Neural cell (in vitro differentiated cells): ENCODE results near the gene ASCL5. TPM values are rescaled to one million over a fixed set of nuclear protein-coding genes. Genes with fewer than 3 reads are reported as not detected.

ENCODE experiments used
- H2AFZ ChIP-seq: fragments of 200-600, 300-800 bp; sonication (generic), shearing (Covaris generic); 2 replicates; pipeline ENCODE4 v1.6.0; 2014; ENCODE audit warnings: low read depth, mild to moderate bottlenecking, antibody characterized with exemption, low read length, moderate library complexity
- H3F3A ChIP-seq: fragments of 200-600 bp; shearing (Covaris generic); 2 replicates; pipeline ENCODE4 v1.6.1; 2016; ENCODE audit warnings: mild to moderate bottlenecking, moderate library complexity, mixed read lengths, antibody characterized with exemption, low read length; ENCODE audit not compliant: insufficient read depth, poor library complexity, severe bottlenecking
- H3K27ac ChIP-seq: fragments of 200-600, 300-800 bp; sonication (generic), shearing (Covaris generic); 2 replicates; pipeline ENCODE4 v1.5.1; 2014; ENCODE audit warnings: mild to moderate bottlenecking, low read length, moderate library complexity
- H3K27me3 ChIP-seq: fragments of 300-800, 200-600 bp; sonication (generic), shearing (Covaris generic); 2 replicates; pipeline ENCODE4 v1.6.0; 2014; ENCODE audit warnings: mild to moderate bottlenecking, low read depth, low read length, moderate library complexity; ENCODE audit not compliant: insufficient read depth
- H3K36me3 ChIP-seq: fragments of 300-800, 200-600 bp; sonication (generic), shearing (Covaris generic); 2 replicates; pipeline ENCODE4 v1.5.1; 2014; ENCODE audit warnings: mild to moderate bottlenecking, antibody characterized with exemption, low read length, moderate library complexity; ENCODE audit not compliant: insufficient read depth
- H3K4me2 ChIP-seq: fragments of 300-800, 200-600 bp; sonication (generic), shearing (Covaris generic); 2 replicates; pipeline ENCODE4 v1.6.0; 2014; ENCODE audit warnings: mild to moderate bottlenecking, low read length
- H3K4me3 ChIP-seq: fragments of 300-800, 200-600 bp; sonication (generic), shearing (Covaris generic); 2 replicates; pipeline ENCODE4 v1.5.1; 2014; ENCODE audit warnings: mild to moderate bottlenecking, low read length, moderate library complexity
- H3K79me2 ChIP-seq: fragments of 200-600 bp; shearing (Covaris generic); replicated peaks from 2 replicates; pipeline ENCODE4 v1.6.0; 2014; ENCODE audit warnings: mild to moderate bottlenecking, low read length, moderate library complexity; ENCODE audit not compliant: insufficient read depth
- H3K9ac ChIP-seq: fragments of 300-800, 200-600 bp; sonication (generic), shearing (Covaris generic); 2 replicates; pipeline ENCODE4 v1.6.1; 2016; ENCODE audit warnings: mild to moderate bottlenecking, low read length, mixed read lengths
- H3K9me2 ChIP-seq: fragments of 200-600 bp; shearing (Covaris generic); 2 replicates; pipeline ENCODE4 v1.6.1; 2016; ENCODE audit warnings: mild to moderate bottlenecking, low read length, mixed read lengths; ENCODE audit not compliant: insufficient read depth
- H3K9me3 ChIP-seq: fragments of 200-600, 300-800 bp; sonication (generic), shearing (Covaris generic); 2 replicates; pipeline ENCODE4 v1.6.1; 2016; ENCODE audit warnings: mild to moderate bottlenecking, mixed run types, low read length, moderate library complexity, mixed read lengths
- H4K20me1 ChIP-seq: fragments of 200-600 bp; shearing (Covaris generic); 2 replicates; pipeline ENCODE4 v1.6.1; 2016; ENCODE audit warnings: mild to moderate bottlenecking, mixed run types; ENCODE audit not compliant: insufficient read depth
- EP300 ChIP-seq: fragments of 450-650 bp; conservative IDR thresholded peaks from 2 replicates; pipeline ENCODE4 v1.6.1; 2014; ENCODE audit warnings: antibody characterized with exemption, mild to moderate bottlenecking, moderate library complexity; ENCODE audit not compliant: poor library complexity, severe bottlenecking
- EZH2 ChIP-seq: fragments of 200-600, 300-800 bp; shearing (Covaris generic), sonication (generic); IDR thresholded peaks from 2 replicates; pipeline ENCODE4 v1.6.1; 2014; ENCODE audit warnings: antibody characterized with exemption, low read length, borderline replicate concordance, mild to moderate bottlenecking; ENCODE audit not compliant: insufficient read depth, poor library complexity, severe bottlenecking
- MXI1 ChIP-seq: fragments of 450-650 bp; conservative IDR thresholded peaks from 2 replicates; pipeline ENCODE4 v1.6.1; 2014; ENCODE audit warnings: antibody characterized with exemption, mild to moderate bottlenecking; ENCODE audit not compliant: poor library complexity, severe bottlenecking
- POLR2AphosphoS5 ChIP-seq: IDR thresholded peaks from 2 replicates; pipeline ENCODE4 v1.6.1; 2012
- RAD21 ChIP-seq: fragments of 450-650 bp; conservative IDR thresholded peaks from 2 replicates; pipeline ENCODE4 v1.6.1; 2014; ENCODE audit warnings: antibody characterized with exemption, mild to moderate bottlenecking, moderate library complexity
- SMC3 ChIP-seq: fragments of 450-650 bp; conservative IDR thresholded peaks from 2 replicates; pipeline ENCODE4 v1.6.1; 2014; ENCODE audit warnings: antibody characterized with exemption, mild to moderate bottlenecking, moderate library complexity; ENCODE audit not compliant: poor library complexity
- TAF1 ChIP-seq: IDR thresholded peaks from 2 replicates; pipeline ENCODE4 v1.6.1; 2012; ENCODE audit warnings: low read depth
- polyA plus RNA-seq: library from polyadenylated mRNA; depleted of rRNA; stranded (reverse); fragments of >200 nt; gene quantifications from 2 replicates; pipeline ENCODE4 v1.2.3, GENCODE V29; 2014
- TF ChIP-seq, protein P1 (sequence below): IDR thresholded peaks from 2 replicates; pipeline ENCODE4 v1.6.1; 2012; ENCODE audit warnings: borderline replicate concordance
- TF ChIP-seq, protein P2 (sequence below): fragments of 450-650 bp; IDR thresholded peaks from 2 replicates; pipeline ENCODE4 v1.5.1; 2014; ENCODE audit warnings: antibody characterized with exemption, mild to moderate bottlenecking, moderate library complexity; ENCODE audit not compliant: poor library complexity, severe bottlenecking

The ASCL5 gene
- polyA plus RNA-seq, 1 donor from 2014 or later = not detected

DNA sequence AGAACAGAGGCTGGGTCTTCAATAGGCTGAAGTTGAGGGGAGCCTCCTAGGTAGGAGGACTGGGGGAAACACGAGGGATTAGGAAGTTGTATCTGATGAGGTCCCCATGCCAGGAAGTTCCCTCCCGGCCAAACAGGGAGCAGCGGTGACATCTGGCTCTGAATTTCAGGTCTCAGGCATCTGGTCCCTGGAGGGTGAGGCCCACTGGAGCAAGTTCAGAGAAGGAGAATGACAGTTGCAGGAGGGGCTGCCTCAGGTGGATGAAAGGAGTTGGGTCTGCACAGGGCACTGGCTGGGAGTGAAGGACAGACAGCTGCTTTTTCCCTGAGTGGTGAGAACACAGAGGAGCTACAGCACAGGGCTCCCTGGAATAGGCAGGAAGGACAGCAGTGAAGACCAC is 18.1 kb upstream of the ASCL5 start:
- Histone ChIP-seq H3K9me3 (no peaks in the 10 kb centered on the region), H3F3A (no peaks in the 10 kb centered on the region), H3K9me2 (no peaks in the 10 kb centered on the region), H4K20me1 (no peaks in the 10 kb centered on the region), H2AFZ (no peak overlapping the region), H3K79me2 (no peaks in the 10 kb centered on the region), H3K27me3 (no peaks in the 10 kb centered on the region), H3K4me2 (no peak overlapping the region), H3K36me3 (peaks cover 6% of the 10 kb centered on the region), H3K27ac (no peak overlapping the region), H3K4me3 (no peak overlapping the region), H3K9ac (no peak overlapping the region)
- TF ChIP-seq POLR2AphosphoS5 (no peak), TAF1 (no peak), SMC3 (no peak), MXI1 (no peak), EZH2 (no peak), RAD21 (no peak)
- TF ChIP-seq, protein P1, sequence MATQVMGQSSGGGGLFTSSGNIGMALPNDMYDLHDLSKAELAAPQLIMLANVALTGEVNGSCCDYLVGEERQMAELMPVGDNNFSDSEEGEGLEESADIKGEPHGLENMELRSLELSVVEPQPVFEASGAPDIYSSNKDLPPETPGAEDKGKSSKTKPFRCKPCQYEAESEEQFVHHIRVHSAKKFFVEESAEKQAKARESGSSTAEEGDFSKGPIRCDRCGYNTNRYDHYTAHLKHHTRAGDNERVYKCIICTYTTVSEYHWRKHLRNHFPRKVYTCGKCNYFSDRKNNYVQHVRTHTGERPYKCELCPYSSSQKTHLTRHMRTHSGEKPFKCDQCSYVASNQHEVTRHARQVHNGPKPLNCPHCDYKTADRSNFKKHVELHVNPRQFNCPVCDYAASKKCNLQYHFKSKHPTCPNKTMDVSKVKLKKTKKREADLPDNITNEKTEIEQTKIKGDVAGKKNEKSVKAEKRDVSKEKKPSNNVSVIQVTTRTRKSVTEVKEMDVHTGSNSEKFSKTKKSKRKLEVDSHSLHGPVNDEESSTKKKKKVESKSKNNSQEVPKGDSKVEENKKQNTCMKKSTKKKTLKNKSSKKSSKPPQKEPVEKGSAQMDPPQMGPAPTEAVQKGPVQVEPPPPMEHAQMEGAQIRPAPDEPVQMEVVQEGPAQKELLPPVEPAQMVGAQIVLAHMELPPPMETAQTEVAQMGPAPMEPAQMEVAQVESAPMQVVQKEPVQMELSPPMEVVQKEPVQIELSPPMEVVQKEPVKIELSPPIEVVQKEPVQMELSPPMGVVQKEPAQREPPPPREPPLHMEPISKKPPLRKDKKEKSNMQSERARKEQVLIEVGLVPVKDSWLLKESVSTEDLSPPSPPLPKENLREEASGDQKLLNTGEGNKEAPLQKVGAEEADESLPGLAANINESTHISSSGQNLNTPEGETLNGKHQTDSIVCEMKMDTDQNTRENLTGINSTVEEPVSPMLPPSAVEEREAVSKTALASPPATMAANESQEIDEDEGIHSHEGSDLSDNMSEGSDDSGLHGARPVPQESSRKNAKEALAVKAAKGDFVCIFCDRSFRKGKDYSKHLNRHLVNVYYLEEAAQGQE = no peak
- TF ChIP-seq, protein P2, sequence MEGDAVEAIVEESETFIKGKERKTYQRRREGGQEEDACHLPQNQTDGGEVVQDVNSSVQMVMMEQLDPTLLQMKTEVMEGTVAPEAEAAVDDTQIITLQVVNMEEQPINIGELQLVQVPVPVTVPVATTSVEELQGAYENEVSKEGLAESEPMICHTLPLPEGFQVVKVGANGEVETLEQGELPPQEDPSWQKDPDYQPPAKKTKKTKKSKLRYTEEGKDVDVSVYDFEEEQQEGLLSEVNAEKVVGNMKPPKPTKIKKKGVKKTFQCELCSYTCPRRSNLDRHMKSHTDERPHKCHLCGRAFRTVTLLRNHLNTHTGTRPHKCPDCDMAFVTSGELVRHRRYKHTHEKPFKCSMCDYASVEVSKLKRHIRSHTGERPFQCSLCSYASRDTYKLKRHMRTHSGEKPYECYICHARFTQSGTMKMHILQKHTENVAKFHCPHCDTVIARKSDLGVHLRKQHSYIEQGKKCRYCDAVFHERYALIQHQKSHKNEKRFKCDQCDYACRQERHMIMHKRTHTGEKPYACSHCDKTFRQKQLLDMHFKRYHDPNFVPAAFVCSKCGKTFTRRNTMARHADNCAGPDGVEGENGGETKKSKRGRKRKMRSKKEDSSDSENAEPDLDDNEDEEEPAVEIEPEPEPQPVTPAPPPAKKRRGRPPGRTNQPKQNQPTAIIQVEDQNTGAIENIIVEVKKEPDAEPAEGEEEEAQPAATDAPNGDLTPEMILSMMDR = no peak

DNA sequence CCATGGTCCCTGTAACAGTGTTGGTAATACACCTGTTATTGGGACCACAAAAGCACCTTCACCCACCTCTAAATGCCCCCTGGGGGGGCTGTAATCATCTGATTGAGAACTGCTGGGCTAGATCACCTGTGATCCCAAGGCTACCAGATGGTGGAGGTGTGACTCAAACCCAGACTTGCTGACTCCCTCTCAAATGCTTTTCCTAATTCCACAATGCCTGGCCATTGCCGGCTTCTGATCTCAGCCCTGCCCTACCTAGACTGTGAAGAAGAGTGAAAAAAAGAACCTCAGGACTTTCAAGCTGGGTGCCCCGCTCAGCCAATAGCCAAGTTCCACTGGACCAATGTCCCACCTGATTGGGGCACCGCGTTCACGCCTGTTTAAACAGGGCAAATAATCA is 17.7 kb upstream of the ASCL5 start:
- H3F3A ChIP-seq = no peaks in the 10 kb centered on the region
- no peak overlapping the region for H3K4me2 ChIP-seq
- peaks cover 6% of the 10 kb centered on the region for H3K36me3 ChIP-seq
- no peak overlapping the region for H3K9ac ChIP-seq
- no peaks in the 10 kb centered on the region for H3K9me3 ChIP-seq
- H3K27me3 ChIP-seq = no peaks in the 10 kb centered on the region
- no peaks in the 10 kb centered on the region for H4K20me1 ChIP-seq
- H3K79me2 ChIP-seq = no peaks in the 10 kb centered on the region
- no peak overlapping the region for H3K27ac ChIP-seq
- no peak for TF ChIP-seq EZH2
- no peak for TF ChIP-seq RAD21
- TF ChIP-seq SMC3 = no peak
- TF ChIP-seq EP300 = no peak
- TF ChIP-seq, protein P1 = no peak
- TF ChIP-seq, protein P2 = no peak
- no peak for TF ChIP-seq POLR2AphosphoS5
- no peak for TF ChIP-seq TAF1
- no peak for TF ChIP-seq MXI1
- H3K9me2 ChIP-seq = no peaks in the 10 kb centered on the region
- H2AFZ ChIP-seq = no peak overlapping the region
- H3K4me3 ChIP-seq = no peak overlapping the region
